ENCODE data around the gene IQCK.
A peak's percentile ranks its signal among the peaks of the same experiment; 100 is the strongest.

The IQCK gene

DNA sequence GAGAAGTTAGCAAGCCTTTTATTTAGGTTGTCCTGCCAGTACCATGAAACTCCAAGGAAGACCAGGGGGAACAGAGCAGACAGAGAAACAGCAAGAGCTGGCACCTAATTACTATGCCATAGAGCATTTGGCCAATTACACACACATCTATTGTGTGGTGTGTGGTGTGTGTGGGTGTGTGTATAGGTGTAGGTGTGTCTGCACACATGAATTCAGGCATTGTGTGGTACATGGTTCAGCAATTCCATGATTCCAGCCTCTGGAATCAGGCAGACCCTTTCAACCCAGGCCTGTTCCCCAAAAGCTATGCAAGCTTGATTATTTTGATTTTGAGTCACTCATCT lies 25.7 kb downstream of the IQCK start:
- Histone ChIP-seq H3K4me1 (peaks cover 4% of the 10 kb centered on the region), H3K4me3 (ENCODE audit: low read depth, low read length) (no peak overlapping the region), H3K36me3 (ENCODE audit: control insufficient read depth, insufficient read depth, low read length) (no peaks in the 10 kb centered on the region), H3K27ac (no peak overlapping the region), H3K9ac (no peak overlapping the region), H3K9me3 (ENCODE audit: control insufficient read depth, low read length) (no peaks in the 10 kb centered on the region), H3K79me2 (no peaks in the 10 kb centered on the region), H3K4me2 (ENCODE audit: low read length) (no peak overlapping the region), H3K27me3 (ENCODE audit: control insufficient read depth, insufficient read depth, low read length) (no peaks in the 10 kb centered on the region), H2AFZ (no peak overlapping the region)
- TF ChIP-seq, protein P1, sequence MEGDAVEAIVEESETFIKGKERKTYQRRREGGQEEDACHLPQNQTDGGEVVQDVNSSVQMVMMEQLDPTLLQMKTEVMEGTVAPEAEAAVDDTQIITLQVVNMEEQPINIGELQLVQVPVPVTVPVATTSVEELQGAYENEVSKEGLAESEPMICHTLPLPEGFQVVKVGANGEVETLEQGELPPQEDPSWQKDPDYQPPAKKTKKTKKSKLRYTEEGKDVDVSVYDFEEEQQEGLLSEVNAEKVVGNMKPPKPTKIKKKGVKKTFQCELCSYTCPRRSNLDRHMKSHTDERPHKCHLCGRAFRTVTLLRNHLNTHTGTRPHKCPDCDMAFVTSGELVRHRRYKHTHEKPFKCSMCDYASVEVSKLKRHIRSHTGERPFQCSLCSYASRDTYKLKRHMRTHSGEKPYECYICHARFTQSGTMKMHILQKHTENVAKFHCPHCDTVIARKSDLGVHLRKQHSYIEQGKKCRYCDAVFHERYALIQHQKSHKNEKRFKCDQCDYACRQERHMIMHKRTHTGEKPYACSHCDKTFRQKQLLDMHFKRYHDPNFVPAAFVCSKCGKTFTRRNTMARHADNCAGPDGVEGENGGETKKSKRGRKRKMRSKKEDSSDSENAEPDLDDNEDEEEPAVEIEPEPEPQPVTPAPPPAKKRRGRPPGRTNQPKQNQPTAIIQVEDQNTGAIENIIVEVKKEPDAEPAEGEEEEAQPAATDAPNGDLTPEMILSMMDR (IDR thresholded peaks at IDR 0.05), result no peak

DNA sequence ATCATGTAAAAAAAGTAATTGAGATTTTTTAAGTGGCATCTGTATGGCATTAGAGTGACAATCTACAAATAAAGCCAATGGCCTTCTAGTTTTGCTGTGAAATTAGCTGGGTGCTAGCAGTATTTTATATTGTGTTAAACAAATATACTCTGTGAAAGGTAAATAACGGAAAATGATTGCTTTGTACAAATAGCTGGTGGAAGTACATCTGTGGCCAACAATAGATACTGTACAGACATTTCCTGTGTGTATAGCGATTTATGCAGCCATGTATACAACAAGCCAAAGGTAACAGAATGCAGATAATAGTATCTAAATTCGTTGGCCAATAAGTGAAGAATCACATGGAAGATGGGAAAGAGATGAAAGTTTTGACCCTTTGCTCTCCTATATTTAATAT lies 26.6 kb downstream of the IQCK start:
- H2AFZ ChIP-seq, result no peak overlapping the region
- no peaks in the 10 kb centered on the region for H3K36me3 ChIP-seq (ENCODE audit: control insufficient read depth, insufficient read depth, low read length)
- no peak overlapping the region for H3K4me2 ChIP-seq (ENCODE audit: low read length)
- no peak overlapping the region for H3K4me3 ChIP-seq (ENCODE audit: low read depth, low read length)
- H3K79me2 ChIP-seq, result no peaks in the 10 kb centered on the region
- H3K9me3 ChIP-seq (ENCODE audit: control insufficient read depth, low read length), result no peaks in the 10 kb centered on the region
- H3K27me3 ChIP-seq (ENCODE audit: control insufficient read depth, insufficient read depth, low read length), result no peaks in the 10 kb centered on the region
- no peak overlapping the region for H3K9ac ChIP-seq
- peaks cover 5% of the 10 kb centered on the region for H3K4me1 ChIP-seq
- no peak overlapping the region for H3K27ac ChIP-seq
- TF ChIP-seq, protein P1 (IDR thresholded peaks at IDR 0.05), result no peak

DNA sequence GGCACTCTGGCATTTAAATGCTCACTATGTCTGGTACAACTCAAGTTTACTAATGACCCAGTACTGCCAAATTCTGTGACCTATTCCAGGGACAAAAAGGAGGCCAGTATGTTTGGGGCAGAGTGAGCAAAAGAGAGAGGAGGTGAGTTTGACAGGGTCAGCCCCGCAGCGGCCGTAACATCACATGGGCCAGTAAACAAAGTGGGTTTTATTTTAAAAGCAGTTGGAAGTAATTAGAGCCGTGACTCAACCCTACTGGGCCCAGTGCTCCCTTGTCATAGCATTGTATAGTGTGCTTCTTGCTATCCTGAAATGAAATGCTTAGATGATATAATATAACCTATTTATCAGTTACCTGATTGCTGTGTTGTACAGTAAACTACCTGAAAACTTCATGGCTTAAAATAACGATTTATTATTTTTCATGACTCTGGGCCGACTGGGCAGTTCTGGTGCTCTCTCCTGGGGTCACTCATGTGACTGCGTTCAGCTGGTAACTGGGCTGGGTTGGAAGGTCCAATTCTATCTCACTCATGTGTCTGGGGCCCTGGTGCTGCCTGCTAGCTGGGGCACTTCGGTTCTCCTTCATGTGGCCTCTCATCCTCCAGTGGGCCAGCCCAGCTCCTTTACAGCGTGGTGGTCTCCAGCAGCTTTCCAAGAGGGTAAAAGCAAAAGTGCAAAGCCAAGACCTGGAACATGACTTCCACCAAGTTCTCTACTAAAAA lies 27.4 kb downstream of the IQCK start:
- Histone ChIP-seq H3K9ac (no peak overlapping the region), H3K4me2 (ENCODE audit: low read length) (no peak overlapping the region), H3K79me2 (no peaks in the 10 kb centered on the region), H3K27me3 (ENCODE audit: control insufficient read depth, insufficient read depth, low read length) (no peaks in the 10 kb centered on the region), H3K9me3 (ENCODE audit: control insufficient read depth, low read length) (no peaks in the 10 kb centered on the region), H3K4me1 (peaks cover 5% of the 10 kb centered on the region), H3K27ac (no peak overlapping the region), H2AFZ (no peak overlapping the region), H3K4me3 (ENCODE audit: low read depth, low read length) (no peak overlapping the region), H3K36me3 (ENCODE audit: control insufficient read depth, insufficient read depth, low read length) (no peaks in the 10 kb centered on the region)
- TF ChIP-seq, protein P1 (IDR thresholded peaks at IDR 0.05), result no peak

DNA sequence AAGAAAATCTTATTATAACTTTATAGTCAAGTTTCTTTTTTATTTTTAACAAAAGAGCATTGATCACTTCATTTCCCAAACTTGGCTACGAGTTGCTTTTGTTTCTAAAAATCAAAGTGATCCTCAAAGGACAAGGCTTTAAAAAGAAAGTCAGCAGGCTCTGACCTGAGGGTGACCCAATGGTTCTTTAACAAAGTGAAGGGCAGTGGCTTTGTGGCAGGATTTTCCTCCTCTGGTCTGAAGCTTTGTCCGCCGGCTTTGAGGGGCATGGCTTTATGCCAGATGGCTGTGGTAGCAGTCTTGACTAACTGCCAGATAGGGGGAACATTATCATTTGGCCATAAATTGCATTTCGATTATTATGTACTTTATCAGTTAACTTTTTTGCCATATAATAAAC lies 28.5 kb downstream of the IQCK start:
- no peaks in the 10 kb centered on the region for H3K27me3 ChIP-seq (ENCODE audit: control insufficient read depth, insufficient read depth, low read length)
- no peak overlapping the region for H3K4me2 ChIP-seq (ENCODE audit: low read length)
- no peak overlapping the region for H3K4me3 ChIP-seq (ENCODE audit: low read depth, low read length)
- TF ChIP-seq, protein P1 (IDR thresholded peaks at IDR 0.05), result no peak
- H3K9ac ChIP-seq, result no peak overlapping the region
- H3K27ac ChIP-seq, result peak overlapping the region; percentile 24
- no peaks in the 10 kb centered on the region for H3K9me3 ChIP-seq (ENCODE audit: control insufficient read depth, low read length)
- H3K4me1 ChIP-seq, result peaks cover 7% of the 10 kb centered on the region
- no peaks in the 10 kb centered on the region for H3K36me3 ChIP-seq (ENCODE audit: control insufficient read depth, insufficient read depth, low read length)
- peaks cover 3% of the 10 kb centered on the region for H3K79me2 ChIP-seq
- H2AFZ ChIP-seq, result no peak overlapping the region
